H1 (cell line): ENCODE results near the gene ADGRF1. TPM values are rescaled to one million over a fixed set of nuclear protein-coding genes. Genes with fewer than 3 reads are reported as not detected.

Experiments used
- CTCF ChIA-PET: fragments of 300-600 bp; sonication (Branson Sonifier 250); formaldehyde crosslinking; loops from one replicate; lab custom pipeline; 2021; ENCODE audit not compliant: partially characterized antibody; lab: Charles Lee
- POLR2A ChIA-PET: fragments of 300-600 bp; sonication (Branson Sonifier 250); formaldehyde crosslinking; loops from one replicate; lab custom pipeline; 2021; ENCODE audit warnings: inconsistent platforms; ENCODE audit not compliant: partially characterized antibody; lab: Charles Lee
- DNase-seq, 2 experiments: peaks; one replicate each; pipeline versions ENCODE4 v3.0.0 to v3.0.0-alpha.2; 2010 to 2022; ENCODE audit warnings: low spot score in 2 of 2, low read depth in 1 of 2, mixed read lengths in 1 of 2
- FAIRE-seq: peaks from 2 replicates; lab custom pipeline; 2011; peaks lifted over from hg19 to GRCh38; lab: Jason Lieb, UNC
- H2AFZ ChIP-seq: 2 replicates; pipeline ENCODE4 v1.8.1; 2012; ENCODE audit warnings: low read length, inconsistent platforms
- H2AK5ac ChIP-seq: 2 replicates; pipeline ENCODE4 v1.6.1; 2013; ENCODE audit warnings: low read depth, low read length
- H2BK120ac ChIP-seq: replicated peaks from 2 replicates; pipeline ENCODE3; 2013; ENCODE audit warnings: low read depth, low read length, inconsistent platforms
- H2BK12ac ChIP-seq: 2 replicates; pipeline ENCODE4 v1.6.1; 2013; ENCODE audit warnings: low read depth, low read length
- H2BK15ac ChIP-seq: 2 replicates; pipeline ENCODE4 v1.6.1; 2013; ENCODE audit warnings: low read length
- H2BK20ac ChIP-seq: 2 replicates; pipeline ENCODE4 v1.6.1; 2013; ENCODE audit warnings: low read length
- H2BK5ac ChIP-seq: 2 replicates; pipeline ENCODE4 v1.6.1; 2013; ENCODE audit warnings: low read depth, low read length
- H3K14ac ChIP-seq: 2 replicates; pipeline ENCODE4 v1.6.1; 2013; ENCODE audit warnings: inconsistent platforms; ENCODE audit not compliant: insufficient read length
- H3K18ac ChIP-seq: 2 replicates; pipeline ENCODE4 v1.6.1; 2013; ENCODE audit warnings: low read length; ENCODE audit errors: extremely low read depth
- H3K23ac ChIP-seq: 2 replicates; pipeline ENCODE4 v1.6.1; 2013; ENCODE audit warnings: inconsistent platforms; ENCODE audit not compliant: insufficient read length
- H3K23me2 ChIP-seq: 2 replicates; pipeline ENCODE4 v1.6.1; 2013; ENCODE audit warnings: low read depth, low read length
- H3K27ac ChIP-seq: 2 replicates; pipeline ENCODE4 v1.6.1; 2011; ENCODE audit warnings: low read depth, low read length, inconsistent platforms
- H3K27me3 ChIP-seq, 4 experiments: replicated peaks in 1 of 4; 1 replicate in 1 of 4; 2 replicates in 3 of 4; pipeline versions ENCODE4 v1.6.1 to v1.8.1; 2011 to 2013; ENCODE audit warnings: low read length in 3 of 4, mild to moderate bottlenecking in 3 of 4, inconsistent platforms in 2 of 4, mixed read lengths in 2 of 4, moderate library complexity in 1 of 4; ENCODE audit not compliant: control insufficient read depth in 3 of 4, insufficient read depth in 3 of 4; ENCODE audit errors: extremely low read depth in 1 of 4
- H3K36me3 ChIP-seq, 4 experiments: 2 replicates each; pipeline versions ENCODE4 v1.6.1 to v1.8.1; 2011 to 2013; ENCODE audit warnings: mild to moderate bottlenecking in 4 of 4, low read length in 3 of 4, moderate library complexity in 2 of 4, control low read depth in 1 of 4, inconsistent platforms in 1 of 4; ENCODE audit not compliant: insufficient read depth in 4 of 4, control insufficient read depth in 2 of 4
- H3K4ac ChIP-seq: replicated peaks from 2 replicates; pipeline ENCODE3; 2013; ENCODE audit warnings: low read length, low read depth, mixed read lengths, inconsistent platforms; ENCODE audit not compliant: insufficient read length
- H3K4me1 ChIP-seq, 4 experiments: replicated peaks in 1 of 4; 1 replicate in 1 of 4; 2 replicates in 3 of 4; pipeline versions ENCODE4 v1.6.1 to v1.8.1; 2011 to 2013; ENCODE audit warnings: low read length in 3 of 4, inconsistent platforms in 2 of 4, mixed read lengths in 1 of 4; ENCODE audit not compliant: insufficient read depth in 4 of 4, control insufficient read depth in 3 of 4
- H3K4me2 ChIP-seq, 2 experiments: 2 replicates each; pipeline versions ENCODE4 v1.6.1 to v1.8.1; 2011 to 2013; ENCODE audit warnings: low read depth in 2 of 2, low read length in 2 of 2, control low read depth in 1 of 2, inconsistent platforms in 1 of 2, mild to moderate bottlenecking in 1 of 2; ENCODE audit not compliant: insufficient read depth in 1 of 2
- H3K4me3 ChIP-seq, 4 experiments: fragments of 200-600, 300-600 bp in 1 of 4; sonication (generic), shearing (Covaris generic), sonication (Bioruptor Twin) in 1 of 4; 2 replicates each; pipeline versions ENCODE4 v1.5.1 to v1.8.1; 2011 to 2016; ENCODE audit warnings: low read length in 4 of 4, low read depth in 3 of 4, control low read depth in 2 of 4, inconsistent platforms in 2 of 4, mild to moderate bottlenecking in 2 of 4, mixed read lengths in 1 of 4, moderate library complexity in 1 of 4; ENCODE audit not compliant: insufficient read depth in 2 of 4; ENCODE audit errors: extremely low read depth in 1 of 4
- H3K56ac ChIP-seq: replicated peaks from 2 replicates; pipeline ENCODE3; 2013; ENCODE audit warnings: low read depth, mild to moderate bottlenecking, mixed read lengths, low read length, inconsistent platforms; ENCODE audit not compliant: insufficient read length
- H3K79me1 ChIP-seq: 2 replicates; pipeline ENCODE4 v1.6.1; 2013; ENCODE audit warnings: low read depth, low read length, control low read depth
- H3K79me2 ChIP-seq, 2 experiments: 2 replicates each; pipeline versions ENCODE4 v1.6.1 to v1.8.1; 2012 to 2013; ENCODE audit warnings: low read length in 2 of 2, mild to moderate bottlenecking in 2 of 2, inconsistent platforms in 1 of 2; ENCODE audit not compliant: insufficient read depth in 2 of 2, control insufficient read depth in 1 of 2
- H3K9ac ChIP-seq, 4 experiments: replicated peaks in 1 of 4; 1 replicate in 1 of 4; 2 replicates in 3 of 4; pipeline versions ENCODE4 v1.6.1 to v1.8.1; 2011 to 2013; ENCODE audit warnings: low read depth in 3 of 4, low read length in 3 of 4, control low read depth in 2 of 4, mild to moderate bottlenecking in 2 of 4, moderate library complexity in 2 of 4, inconsistent platforms in 1 of 4; ENCODE audit errors: extremely low read depth in 1 of 4
- H3K9me3 ChIP-seq, 2 experiments: 2 replicates each; pipeline versions ENCODE4 v1.6.1 to v1.8.1; 2012 to 2013; ENCODE audit warnings: mild to moderate bottlenecking in 2 of 2, moderate library complexity in 2 of 2, control low read depth in 1 of 2, inconsistent platforms in 1 of 2, low read depth in 1 of 2, low read length in 1 of 2, mixed read lengths in 1 of 2; ENCODE audit not compliant: insufficient read depth in 2 of 2
- H4K20me1 ChIP-seq, 2 experiments: replicated peaks in 1 of 2; 2 replicates each; pipeline versions ENCODE3 to v1.8.1; 2011 to 2013; ENCODE audit warnings: inconsistent platforms in 2 of 2, low read length in 2 of 2, mild to moderate bottlenecking in 1 of 2; ENCODE audit not compliant: insufficient read depth in 2 of 2, control insufficient read depth in 1 of 2
- H4K5ac ChIP-seq: 2 replicates; pipeline ENCODE4 v1.6.1; 2013; ENCODE audit warnings: low read length, low read depth, mixed read lengths, inconsistent platforms; ENCODE audit not compliant: insufficient read length
- H4K8ac ChIP-seq: 2 replicates; pipeline ENCODE4 v1.8.0; 2013; ENCODE audit warnings: mild to moderate bottlenecking, moderate library complexity, low read length, inconsistent platforms; ENCODE audit not compliant: insufficient read depth; ENCODE audit errors: extremely low read depth
- H4K91ac ChIP-seq: replicated peaks from 2 replicates; pipeline ENCODE3; 2013; ENCODE audit warnings: low read length, mixed read lengths, inconsistent platforms; ENCODE audit not compliant: insufficient read length
- CREB1 ChIP-seq: IDR thresholded peaks from 2 replicates; pipeline ENCODE4 v1.6.1; 2012; ENCODE audit warnings: inconsistent platforms
- PHF8 ChIP-seq: fragments of 200-600 bp; sonication (generic); conservative IDR thresholded peaks from 2 replicates; pipeline ENCODE4 v1.7.1; 2012; ENCODE audit warnings: low read depth, mild to moderate bottlenecking, inconsistent platforms, low read length, moderate library complexity
- TAF1 ChIP-seq: IDR thresholded peaks from 2 replicates; pipeline ENCODE4 v1.6.1; 2011; ENCODE audit warnings: mild to moderate bottlenecking, low read depth, low read length
- WGBS, 2 experiments: shearing (Covaris generic) in 1 of 2; methylation state at CpG; one replicate each; pipeline versions ENCODE4 v1.1.6 to v1.1.7; 2013 to 2015; ENCODE audit warnings: low lambda C conversion rate in 2 of 2, mixed read lengths in 2 of 2, inconsistent platforms in 1 of 2, low coverage in 1 of 2, missing lambda C conversion rate in 1 of 2; ENCODE audit not compliant: insufficient replicate concordance in 2 of 2, insufficient coverage in 1 of 2, insufficient read length in 1 of 2; ENCODE audit errors: extremely low coverage in 1 of 2, missing lambda C conversion rate in 1 of 2; 5-methylcytosine and 5-hydroxymethylcytosine counted together
- polyA plus RNA-seq, 7 experiments: library from polyadenylated mRNA; depleted of rRNA in 3 of 7; stranded (reverse) in 5 of 7; unstranded in 2 of 7; fragments of >200 nt in 5 of 7; fragments of 200-250 nt in 2 of 7; gene quantifications; 1 replicate in 5 of 7; 2 replicates in 1 of 7; 4 replicates in 1 of 7; pipeline versions ENCODE4 v1.2.1 to v1.2.3, GENCODE V29; 2011 to 2013; ENCODE audit warnings: missing spikeins in 2 of 7, mixed read lengths in 2 of 7
- total RNA-seq: library from RNA; stranded (reverse); fragmentation: NEBNext Ultra II Directional; extraction: Animal tissue kit (Norgen Biotek cat#: 25700); gene quantifications from 2 replicates; pipeline ENCODE4 v1.2.1, GENCODE V29; 2021

Gene ADGRF1
- total and polyA plus RNA-seq, 2 of the 8 experiments (the other 6 are each of a cell fraction or from before 2014, with no cell fraction given), result not detected

DNA sequence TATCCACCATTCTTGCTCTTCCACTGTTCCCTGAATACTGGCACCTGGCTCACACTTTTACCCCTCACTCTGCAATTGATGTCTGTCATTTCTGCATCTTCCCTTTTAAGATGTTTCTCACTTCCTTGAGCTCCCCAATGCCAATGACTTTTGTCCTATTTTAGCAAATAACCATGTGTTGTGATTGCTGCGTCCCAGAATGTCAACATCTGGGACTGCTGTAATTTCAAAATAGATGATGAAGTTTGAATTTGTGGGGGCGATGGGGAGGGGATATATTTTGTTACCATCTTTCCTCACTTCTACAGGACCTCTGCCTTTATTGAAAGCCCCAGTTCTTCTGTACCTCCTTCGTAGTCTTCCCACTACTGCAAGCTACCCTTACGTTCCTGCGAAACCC is 80.4 kb downstream of the ADGRF1 start:
- H2BK12ac ChIP-seq, result no peak overlapping the region
- FAIRE-seq (no peak), DNase-seq (no peak)
- WGBS, 2 experiments, result 94% methylated on average over 5 of the region's 5 CpGs; no CpG with 5 or more reads in 1 of the 2 experiments
- no peak overlapping the region for H3K9ac ChIP-seq
- H3K4me1 ChIP-seq, result peaks cover 0 to 6% (median 3%) of the 10 kb centered on the region in 4 experiments; a peak in 2 of 7 replicates
- H3K14ac ChIP-seq, result no peak overlapping the region
- no peaks in the 10 kb centered on the region for H3K27me3 ChIP-seq
- H3K23ac ChIP-seq, result no peak overlapping the region
- H4K5ac ChIP-seq, result no peak overlapping the region
- H3K9me3 ChIP-seq, result no peaks in the 10 kb centered on the region
- no peaks in the 10 kb centered on the region for H4K20me1 ChIP-seq
- no peak overlapping the region for H2BK5ac ChIP-seq
- H2BK15ac ChIP-seq, result no peak overlapping the region
- H2BK20ac ChIP-seq, result no peak overlapping the region
- no peaks in the 10 kb centered on the region for H3K79me1 ChIP-seq
- H2AFZ ChIP-seq, result no peak overlapping the region
- POLR2A ChIA-PET, result no interaction called here
- H3K79me2 ChIP-seq, result no peaks in the 10 kb centered on the region
- no peak overlapping the region for H3K56ac ChIP-seq
- H3K18ac ChIP-seq, result no peak overlapping the region
- no peak overlapping the region for H2AK5ac ChIP-seq
- H2BK120ac ChIP-seq, result no peak overlapping the region
- no peak overlapping the region for H3K4me2 ChIP-seq
- H3K4me3 ChIP-seq, result no peak overlapping the region
- no peak overlapping the region for H4K8ac ChIP-seq
- no peaks in the 10 kb centered on the region; the same call in 1 of the 2 replicates for H3K23me2 ChIP-seq
- no peak overlapping the region for H3K27ac ChIP-seq
- no peaks in the 10 kb centered on the region for H3K36me3 ChIP-seq
- no peak overlapping the region for H4K91ac ChIP-seq
- H3K4ac ChIP-seq, result no peak overlapping the region
- TF ChIP-seq TAF1 (no peak), CREB1 (no peak), PHF8 (no peak)
- TF ChIP-seq, all 59 proteins: peak for 0
- CTCF ChIA-PET, result interaction anchor here (1.1 kb wide), 1 partner anchor 16 kb away, joined by 3 read pairs; no protein-coding TSS in a partner anchor
